GM23338 (cell line): ENCODE data around the gene PTPRC. TPM values are rescaled to one million over a fixed set of nuclear protein-coding genes. Genes with fewer than 3 reads are reported as not detected.

ENCODE experiments used
- ATAC-seq: fragments of 200-7000 bp; cut with Tn5 transposase; 3 replicates; pipeline ENCODE4 v1.9.1; 2020
- DNase-seq: peaks from one replicate; pipeline ENCODE4 v3.0.0-alpha.2; 2015; ENCODE audit warnings: low spot score
- H2AFZ ChIP-seq: fragments of 200-600 bp; sonication (generic); 2 replicates; pipeline ENCODE4 v1.8.0; 2016; ENCODE audit warnings: antibody characterized with exemption, mild to moderate bottlenecking, moderate library complexity
- H3F3A ChIP-seq: fragments of 200-600 bp; sonication (generic); replicated peaks from 2 replicates; pipeline ENCODE4 v1.8.0; 2017; ENCODE audit warnings: antibody characterized with exemption, mixed run types, low read depth
- H3K27ac ChIP-seq: fragments of 200-600 bp; sonication (generic); 2 replicates; pipeline ENCODE4 v1.6.1; 2016; ENCODE audit warnings: low read depth
- H3K27me3 ChIP-seq: fragments of 200-600 bp; sonication (generic); 2 replicates; pipeline ENCODE4 v1.8.0; 2016; ENCODE audit warnings: mild to moderate bottlenecking, mixed run types, moderate library complexity; ENCODE audit not compliant: insufficient read depth
- H3K36me3 ChIP-seq: fragments of 200-600 bp; sonication (generic); 2 replicates; pipeline ENCODE4 v1.8.0; 2016; ENCODE audit warnings: mild to moderate bottlenecking; ENCODE audit not compliant: insufficient read depth
- H3K4me1 ChIP-seq: fragments of 200-600 bp; sonication (generic); 2 replicates; pipeline ENCODE4 v1.8.0; 2016; ENCODE audit warnings: mild to moderate bottlenecking, moderate library complexity; ENCODE audit not compliant: insufficient read depth
- H3K4me2 ChIP-seq: fragments of 200-600 bp; sonication (generic); 2 replicates; pipeline ENCODE4 v1.7.1; 2017; ENCODE audit warnings: mixed run types
- H3K4me3 ChIP-seq: fragments of 200-600 bp; sonication (generic); 2 replicates; pipeline ENCODE4 v1.6.1; 2016; ENCODE audit warnings: mixed run types
- H3K79me2 ChIP-seq: fragments of 200-600 bp; sonication (generic); replicated peaks from 2 replicates; pipeline ENCODE4 v1.8.0; 2017; ENCODE audit warnings: mild to moderate bottlenecking; ENCODE audit not compliant: insufficient read depth
- H3K9me2 ChIP-seq: fragments of 200-600 bp; sonication (generic); 2 replicates; pipeline ENCODE4 v1.8.0; 2017; ENCODE audit not compliant: insufficient read depth
- H4K20me1 ChIP-seq: fragments of 200-600 bp; sonication (generic); replicated peaks from 2 replicates; pipeline ENCODE4 v1.8.0; 2017; ENCODE audit warnings: mild to moderate bottlenecking; ENCODE audit not compliant: insufficient read depth
- H3K27ac Mint-ChIP-seq: 2 replicates; pipeline ENCODE4 v1.8.0; 2020; ENCODE audit warnings: inconsistent platforms, mild to moderate bottlenecking, moderate library complexity, mixed read lengths
- H3K27me3 Mint-ChIP-seq: 3 replicates; pipeline ENCODE4 v1.8.0; 2022; ENCODE audit warnings: low read depth, mild to moderate bottlenecking, moderate library complexity, mixed read lengths, inconsistent platforms; ENCODE audit not compliant: insufficient read depth, poor library complexity
- H3K36me3 Mint-ChIP-seq: 3 replicates; pipeline ENCODE4 v1.8.0; 2021; ENCODE audit warnings: low read depth, mild to moderate bottlenecking, inconsistent platforms, moderate library complexity, mixed read lengths
- H3K4me1 Mint-ChIP-seq: 3 replicates; pipeline ENCODE4 v1.8.0; 2020; ENCODE audit warnings: mild to moderate bottlenecking, inconsistent platforms, mixed read lengths
- H3K4me3 Mint-ChIP-seq: 3 replicates; pipeline ENCODE4 v1.8.0; 2021; ENCODE audit warnings: moderate library complexity, mild to moderate bottlenecking, inconsistent platforms, mixed read lengths
- H3K9me3 Mint-ChIP-seq: 3 replicates; pipeline ENCODE4 v1.8.0; 2020; ENCODE audit warnings: moderate library complexity, mild to moderate bottlenecking, inconsistent platforms, mixed read lengths
- CREB1 ChIP-seq: fragments of 250-450 bp; sonication (Bioruptor Pico); IDR thresholded peaks from 2 replicates; pipeline ENCODE4 v1.5.0; 2020; ENCODE audit warnings: low read depth, mild to moderate bottlenecking, moderate library complexity
- CTCF ChIP-seq, 2 experiments: fragments of 200-600 bp in 1 of 2; sonication (generic) in 1 of 2; conservative IDR thresholded peaks; 2 replicates each; pipeline versions ENCODE4 v1.5.1 to v1.6.1; 2016 to 2017; ENCODE audit warnings: antibody characterized with exemption in 2 of 2, low read depth in 2 of 2, mild to moderate bottlenecking in 2 of 2, moderate library complexity in 1 of 2
- ETS1 ChIP-seq: IDR thresholded peaks from 2 replicates; pipeline ENCODE4 v1.6.1; 2016; ENCODE audit warnings: antibody characterized with exemption
- EZH2 ChIP-seq: fragments of 200-600 bp; sonication (generic); IDR thresholded peaks from one replicate; pipeline ENCODE4 v1.8.0; 2017; ENCODE audit warnings: antibody characterized with exemption, mild to moderate bottlenecking, low read depth; ENCODE audit not compliant: unreplicated experiment
- EZH2phosphoT487 ChIP-seq: fragments of 200-600 bp; sonication (generic); IDR thresholded peaks from one replicate; pipeline ENCODE4 v1.8.1; 2018; ENCODE audit warnings: antibody characterized with exemption; ENCODE audit not compliant: unreplicated experiment
- JUNB ChIP-seq: IDR thresholded peaks from one replicate; pipeline ENCODE4 v1.6.1; 2016; ENCODE audit warnings: antibody characterized with exemption; ENCODE audit not compliant: unreplicated experiment
- NANOG ChIP-seq: IDR thresholded peaks from 2 replicates; pipeline ENCODE4 v1.6.1; 2016; ENCODE audit warnings: antibody characterized with exemption, borderline replicate concordance
- POLR2AphosphoS5 ChIP-seq: IDR thresholded peaks from 2 replicates; pipeline ENCODE4 v1.6.1; 2016; ENCODE audit warnings: antibody characterized with exemption, low read depth
- REST ChIP-seq: IDR thresholded peaks from one replicate; pipeline ENCODE4 v1.6.1; 2018; ENCODE audit warnings: antibody characterized with exemption; ENCODE audit not compliant: unreplicated experiment
- STAT1 ChIP-seq: IDR thresholded peaks from one replicate; pipeline ENCODE4 v1.6.1; 2016; ENCODE audit warnings: antibody characterized with exemption; ENCODE audit not compliant: unreplicated experiment
- ZNF114 ChIP-seq: fragments of 250-450 bp; sonication (Bioruptor Pico); IDR thresholded peaks from 2 replicates; pipeline ENCODE4 v1.5.0; 2020; ENCODE audit warnings: mild to moderate bottlenecking, moderate library complexity
- ZNF331 ChIP-seq: fragments of 250-450 bp; sonication (Bioruptor Pico); IDR thresholded peaks from 2 replicates; pipeline ENCODE4 v1.5.0; 2020; ENCODE audit warnings: low read depth, mild to moderate bottlenecking, moderate library complexity
- ZNF462 ChIP-seq: fragments of 250-450 bp; sonication (Bioruptor Pico); IDR thresholded peaks from 2 replicates; pipeline ENCODE4 v1.5.0; 2020; ENCODE audit warnings: mild to moderate bottlenecking, moderate library complexity
- polyA plus RNA-seq: library from polyadenylated mRNA; unstranded; fragments of >200 nt; fragmentation: Nextera tagmentation; extraction: Ambion mirVana; gene quantifications from 2 replicates; pipeline ENCODE4 v1.2.1, GENCODE V29; 2016
- total RNA-seq: library from RNA; depleted of rRNA; stranded (reverse); fragments of >200 nt; shearing (Covaris generic); gene quantifications from 2 replicates; pipeline ENCODE4 v1.2.3, GENCODE V29; 2014

Gene PTPRC
- total and polyA plus RNA-seq, 2 experiments from 2014 or later: 0.10 to 0.52 TPM

GRCh38 chr1:198610362-198610761, 28.5 kb upstream of the PTPRC start:
- Histone ChIP-seq H3K27ac (no peak overlapping the region), H3K27me3 (no peaks in the 10 kb centered on the region), H3K4me3 (no peak overlapping the region), H4K20me1 (no peaks in the 10 kb centered on the region), H2AFZ (no peak overlapping the region), H3F3A (no peaks in the 10 kb centered on the region), H3K79me2 (no peaks in the 10 kb centered on the region), H3K36me3 (no peaks in the 10 kb centered on the region), H3K4me1 (peaks cover 6% of the 10 kb centered on the region), H3K9me2 (no peaks in the 10 kb centered on the region; the same call in 1 of the 2 replicates), H3K4me2 (no peak overlapping the region)
- TF ChIP-seq JUNB (no peak), REST (no peak), ZNF114 (no peak), EZH2phosphoT487 (no peak), STAT1 (no peak), ETS1 (no peak), POLR2AphosphoS5 (no peak), EZH2 (no peak), NANOG (no peak), CREB1 (CRISPR knock-in tag) (no peak), CTCF (conservative IDR thresholded peaks at IDR 0.05; ENCODE audit: low read depth in 2 of 2) (no peak), ZNF331 (CRISPR knock-in tag) (no peak), ZNF462 (no peak)
- H3K4me1 Mint-ChIP-seq: peaks cover 8% of the 10 kb centered on the region
- no peaks in the 10 kb centered on the region for H3K36me3 Mint-ChIP-seq
- no peak for DNase-seq
- ATAC-seq: no peak
- H3K4me3 Mint-ChIP-seq: no peak overlapping the region
- H3K27ac Mint-ChIP-seq: no peak overlapping the region
- H3K9me3 Mint-ChIP-seq: no peaks in the 10 kb centered on the region
- H3K27me3 Mint-ChIP-seq: no peaks in the 10 kb centered on the region
